GM13976 (cell line): Measurements from ENCODE around the gene CCDC86.

ENCODE experiments used
- DNase-seq: peaks from one replicate; pipeline ENCODE4 v3.0.0; 2012; ENCODE audit warnings: low spot score
- in situ Hi-C: fragments of 300-500 bp; cut with MboI; formaldehyde crosslinking; loops from one replicate; pipeline ENCODE4 v1.12.0; 2022; ENCODE audit warnings: low sequenced_read_pairs, mixed read lengths, inconsistent platforms; ENCODE audit not compliant: unreplicated experiment
- TF ChIP-seq, protein P1 (sequence below): IDR thresholded peaks from 2 replicates; pipeline ENCODE4 v1.5.1; 2012; ENCODE audit warnings: borderline replicate concordance, mild to moderate bottlenecking; ENCODE audit not compliant: insufficient read depth; ENCODE audit errors: extremely low read depth, missing control alignments, control extremely low read depth

The CCDC86 gene

DNA sequence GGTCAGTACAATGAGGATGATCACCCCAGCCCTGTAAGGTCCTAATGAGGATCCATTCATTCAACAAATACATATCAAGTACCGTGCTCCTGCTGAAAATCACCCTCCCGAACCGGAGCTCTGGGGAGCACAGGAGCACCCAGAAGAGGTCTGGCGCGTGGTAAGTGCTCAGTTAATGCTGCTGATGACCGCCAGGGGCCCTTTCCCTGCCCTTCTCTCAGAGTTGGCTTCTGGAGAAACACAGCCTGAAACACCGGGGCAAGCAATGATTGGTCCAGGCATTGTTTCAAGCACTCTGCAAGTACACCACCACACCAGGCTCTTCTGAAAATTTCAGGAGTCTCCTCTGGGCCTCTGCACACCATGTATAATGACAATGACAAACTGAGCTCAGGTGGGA lies 3.8 kb upstream of the CCDC86 start:
- in situ Hi-C loops, result loop anchor here (10.0 to 25.0 kb wide), 2 partner anchors 57 to 349 kb away; no protein-coding TSS in a partner anchor
- TF ChIP-seq, protein P1, sequence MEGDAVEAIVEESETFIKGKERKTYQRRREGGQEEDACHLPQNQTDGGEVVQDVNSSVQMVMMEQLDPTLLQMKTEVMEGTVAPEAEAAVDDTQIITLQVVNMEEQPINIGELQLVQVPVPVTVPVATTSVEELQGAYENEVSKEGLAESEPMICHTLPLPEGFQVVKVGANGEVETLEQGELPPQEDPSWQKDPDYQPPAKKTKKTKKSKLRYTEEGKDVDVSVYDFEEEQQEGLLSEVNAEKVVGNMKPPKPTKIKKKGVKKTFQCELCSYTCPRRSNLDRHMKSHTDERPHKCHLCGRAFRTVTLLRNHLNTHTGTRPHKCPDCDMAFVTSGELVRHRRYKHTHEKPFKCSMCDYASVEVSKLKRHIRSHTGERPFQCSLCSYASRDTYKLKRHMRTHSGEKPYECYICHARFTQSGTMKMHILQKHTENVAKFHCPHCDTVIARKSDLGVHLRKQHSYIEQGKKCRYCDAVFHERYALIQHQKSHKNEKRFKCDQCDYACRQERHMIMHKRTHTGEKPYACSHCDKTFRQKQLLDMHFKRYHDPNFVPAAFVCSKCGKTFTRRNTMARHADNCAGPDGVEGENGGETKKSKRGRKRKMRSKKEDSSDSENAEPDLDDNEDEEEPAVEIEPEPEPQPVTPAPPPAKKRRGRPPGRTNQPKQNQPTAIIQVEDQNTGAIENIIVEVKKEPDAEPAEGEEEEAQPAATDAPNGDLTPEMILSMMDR, result no peak
- no peak for DNase-seq

- DNase-seq, result no peak
- in situ Hi-C loops, result loop anchor here (25.0 kb wide), 1 partner anchor 347 kb away; no protein-coding TSS in a partner anchor
These were observed 1.2 kb upstream of the CCDC86 start for GRCh38 chr11:60840470-60841430.

DNA sequence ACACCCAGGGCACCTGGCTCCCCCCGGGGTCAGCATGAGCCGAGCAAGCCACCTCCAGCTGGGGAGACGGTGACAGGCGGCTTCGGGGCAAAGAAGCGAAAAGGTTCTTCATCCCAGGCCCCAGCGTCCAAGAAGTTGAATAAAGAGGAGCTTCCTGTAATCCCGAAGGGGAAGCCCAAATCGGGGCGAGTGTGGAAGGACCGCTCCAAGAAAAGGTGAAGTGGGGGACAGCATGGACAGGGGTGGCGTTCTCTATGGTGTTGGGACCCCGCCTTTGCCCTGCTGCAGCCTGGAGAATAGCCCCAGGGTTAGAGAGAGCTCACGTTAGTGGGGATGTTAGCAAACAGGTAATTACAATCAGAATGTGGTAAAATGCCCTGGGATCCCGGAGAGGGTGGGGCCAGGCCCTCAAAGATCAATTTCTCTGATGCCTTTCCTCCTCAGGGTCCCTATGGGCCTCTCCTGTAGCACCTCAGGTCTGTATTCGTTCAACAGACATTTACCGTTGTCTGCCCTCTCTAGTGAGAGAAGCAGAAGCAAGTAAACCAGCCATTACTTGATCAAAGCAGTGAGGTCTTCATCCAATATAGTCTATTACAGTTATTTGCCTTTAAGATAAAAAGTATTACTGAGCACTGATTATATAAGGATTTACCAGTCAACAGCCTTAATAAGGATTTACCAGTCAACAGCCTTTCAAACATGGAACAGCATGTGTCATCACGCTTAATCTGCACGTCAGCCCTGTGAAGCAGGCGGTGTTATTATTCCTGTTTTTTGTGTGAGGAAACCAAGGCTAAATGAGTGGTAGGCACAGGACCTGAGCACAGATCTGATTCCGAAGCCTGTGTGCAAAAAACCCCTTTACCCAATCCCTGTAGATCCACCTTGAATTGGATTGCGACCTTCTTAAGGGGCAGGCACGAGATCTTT lies 1.0 kb downstream of the CCDC86 start:
- in situ Hi-C loops, result loop anchor here (25.0 kb wide), 1 partner anchor 344 kb away; no protein-coding TSS in a partner anchor
- DNase-seq, result no peak
- TF ChIP-seq, protein P1, result no peak

More at GRCh38 chr11:60840470-60841430, 1.2 kb upstream of the CCDC86 start:
- TF ChIP-seq, protein P1, result no peak

- in situ Hi-C loops, result loop anchor here (25.0 kb wide), 1 partner anchor 343 kb away; no protein-coding TSS in a partner anchor
- DNase-seq, result no peak
- TF ChIP-seq, protein P1, result no peak
These were observed 2.3 kb downstream of the CCDC86 start for GRCh38 chr11:60844045-60844869.

DNA sequence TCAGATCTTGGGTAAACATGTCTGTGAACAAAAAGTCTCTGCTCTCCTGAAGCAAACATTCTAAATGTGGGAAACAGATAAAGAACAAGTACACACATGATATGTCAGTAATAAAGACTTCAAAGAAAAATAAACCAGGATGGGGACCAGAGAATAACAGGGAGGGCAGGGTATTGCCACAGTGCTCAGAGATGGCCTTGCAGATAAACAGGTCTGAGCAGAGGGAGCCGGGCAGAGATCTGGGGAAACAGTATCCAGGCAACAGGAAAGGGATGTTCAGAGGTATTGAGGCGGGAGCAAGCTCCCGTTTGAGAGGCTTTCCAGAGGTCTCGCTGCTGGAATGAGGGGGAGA lies 2.9 kb downstream of the CCDC86 start:
- TF ChIP-seq, protein P1, result no peak
- no peak for DNase-seq
- in situ Hi-C loops, result loop anchor here (25.0 kb wide), 1 partner anchor 342 kb away; no protein-coding TSS in a partner anchor
